Coronary artery (tissue), 2 donors: Measurements from ENCODE around the gene HTR7.
A peak's percentile ranks its signal among the peaks of the same experiment; 100 is the strongest.

Experiments
- DNase-seq: peaks from one replicate; pipeline ENCODE4 v3.0.0-alpha.2; 2017; ENCODE audit warnings: low spot score
- H3K27ac ChIP-seq, 2 donors: fragments of 200-600 bp; sonication (generic); one replicate each; pipeline ENCODE4 v1.5.1; 2016 to 2019
- H3K4me3 ChIP-seq: fragments of 200-600 bp; sonication (generic); 2 replicates; pipeline ENCODE4 v1.5.1; 2016; ENCODE audit warnings: mild to moderate bottlenecking, moderate library complexity
- CTCF ChIP-seq: fragments of 200-600 bp; sonication (generic); IDR thresholded peaks from one replicate; pipeline ENCODE4 v1.5.1; 2019; ENCODE audit warnings: antibody characterized with exemption

HTR7 gene

GRCh38 chr10:90790422-90790821 lies 67.4 kb downstream of the HTR7 start:
- Histone ChIP-seq H3K4me3 (no peak overlapping the region), H3K27ac (no peak overlapping the region)
- no peak for TF ChIP-seq CTCF
- DNase-seq, result no peak

- DNase-seq, result no peak
- H3K27ac ChIP-seq, result no peak overlapping the region
- H3K4me3 ChIP-seq, result no peak overlapping the region
- TF ChIP-seq CTCF, result no peak
These were observed 68.9 kb downstream of the HTR7 start for GRCh38 chr10:90788968-90789367.

GRCh38 chr10:90788199-90788491 lies 69.7 kb downstream of the HTR7 start:
- peak; percentile 13 for TF ChIP-seq CTCF
- DNase-seq, result no peak
- Histone ChIP-seq H3K27ac (no peak overlapping the region), H3K4me3 (no peak overlapping the region)

GRCh38 chr10:90787393-90788198 lies 70.2 kb downstream of the HTR7 start:
- H3K27ac ChIP-seq, result no peak overlapping the region
- peak; percentile 59 for TF ChIP-seq CTCF
- no peak for DNase-seq
- H3K4me3 ChIP-seq, result no peak overlapping the region

- DNase-seq, result no peak
These were observed 72.1 kb downstream of the HTR7 start for GRCh38 chr10:90785782-90786181.

GRCh38 chr10:90784771-90785170 lies 73.1 kb downstream of the HTR7 start:
- TF ChIP-seq CTCF, result no peak
- DNase-seq, result no peak
- no peak overlapping the region for H3K27ac ChIP-seq
- H3K4me3 ChIP-seq, result no peak overlapping the region

More at GRCh38 chr10:90785782-90786181, 72.1 kb downstream of the HTR7 start:
- H3K27ac ChIP-seq, result no peak overlapping the region
- no peak for TF ChIP-seq CTCF
- H3K4me3 ChIP-seq, result no peak overlapping the region

- TF ChIP-seq CTCF, result no peak
- no peak for DNase-seq
- H3K4me3 ChIP-seq, result no peak overlapping the region
- H3K27ac ChIP-seq, result no peak overlapping the region
These were observed 77.4 kb downstream of the HTR7 start for GRCh38 chr10:90780488-90780887.
